GM12875 (cell line): ENCODE measurements around the gene SYDE2.
"Not testable (repeated sequence)": the region's sequence is repeated elsewhere in the genome, so short reads cannot be mapped to it uniquely, and the experiment has no call there.

Source experiments
- H3K4me3 ChIP-seq: one replicate; pipeline ENCODE4 v1.5.1; 2011; ENCODE audit warnings: low read depth, low read length, control low read depth
- CTCF ChIP-seq: IDR thresholded peaks from 2 replicates; pipeline ENCODE4 v1.5.1; 2011; ENCODE audit warnings: low read depth, mild to moderate bottlenecking, control low read depth, inconsistent platforms, low read length, moderate library complexity, borderline replicate concordance; ENCODE audit not compliant: insufficient read depth

The SYDE2 gene

GRCh38 chr1:85200463-85201339 lies at the start of gene SYDE2:
TSS of gene SYDE2 (minus strand) at chr1:85201016. CDS start at chr1:85200996, 20 bp downstream.
- TF ChIP-seq CTCF: no peak
- peak within 1 kb of the TSS; percentile 91 for H3K4me3 ChIP-seq

- H3K4me3 ChIP-seq: not testable (repeated sequence)
These were observed 48.2 kb upstream of the SYDE2 start for GRCh38 chr1:85249042-85249441.

- H3K4me3 ChIP-seq: no peak overlapping the region
- TF ChIP-seq CTCF: no peak
These were observed 45.1 kb upstream of the SYDE2 start for GRCh38 chr1:85245891-85246290.

GRCh38 chr1:85245456-85245855 lies 44.6 kb upstream of the SYDE2 start:
- no peak overlapping the region for H3K4me3 ChIP-seq
- TF ChIP-seq CTCF: no peak

GRCh38 chr1:85244271-85245061 lies 43.6 kb upstream of the SYDE2 start:
- no peak overlapping the region for H3K4me3 ChIP-seq

GRCh38 chr1:85243372-85243771 lies 42.6 kb upstream of the SYDE2 start:
- H3K4me3 ChIP-seq: no peak overlapping the region
- no peak for TF ChIP-seq CTCF

More at GRCh38 chr1:85244271-85245061, 43.6 kb upstream of the SYDE2 start:
- no peak for TF ChIP-seq CTCF

- no peak for TF ChIP-seq CTCF
- no peak overlapping the region for H3K4me3 ChIP-seq
These were observed 39.8 kb upstream of the SYDE2 start for GRCh38 chr1:85240643-85241042.
